CD4-positive, alpha-beta T cell treated with Interleukin-6 at 100 ng/mL for 8 hours (primary cell): ENCODE results near the gene PLPPR1.
"Not testable (repeated sequence)": the region's sequence is repeated elsewhere in the genome, so short reads cannot be mapped to it uniquely, and the experiment has no call there.

Experiments used
- DNase-seq: peaks from one replicate; pipeline ENCODE4 v3.0.0-alpha.2; 2020; ENCODE audit warnings: mixed read lengths, low spot score

Gene PLPPR1

GRCh38 chr9:101212661-101213060 lies 184.1 kb downstream of the PLPPR1 start:
- DNase-seq = no peak

GRCh38 chr9:101219030-101219429 lies 190.5 kb downstream of the PLPPR1 start:
- DNase-seq = no peak

DNA sequence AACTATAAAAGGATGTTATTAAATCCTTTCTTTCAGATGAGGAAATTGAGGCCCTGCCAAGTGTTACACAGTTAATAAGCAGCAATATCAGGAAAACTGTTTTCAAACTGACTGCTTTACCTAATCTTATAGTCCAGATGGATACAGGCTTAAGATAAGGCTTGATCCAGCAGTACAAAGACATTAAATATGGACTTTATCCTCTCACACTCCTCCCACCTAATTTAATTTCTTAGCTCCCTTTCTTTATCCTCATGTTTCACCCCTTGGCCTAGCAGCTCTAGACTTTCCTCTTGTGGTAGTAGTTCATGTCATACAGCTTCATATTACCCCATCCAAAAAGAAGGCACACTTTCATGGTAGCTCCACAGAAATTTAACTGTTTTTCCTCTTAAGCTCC lies 191.8 kb downstream of the PLPPR1 start:
- DNase-seq = no peak

GRCh38 chr9:101225271-101225670 lies 196.7 kb downstream of the PLPPR1 start:
- no peak for DNase-seq

DNA sequence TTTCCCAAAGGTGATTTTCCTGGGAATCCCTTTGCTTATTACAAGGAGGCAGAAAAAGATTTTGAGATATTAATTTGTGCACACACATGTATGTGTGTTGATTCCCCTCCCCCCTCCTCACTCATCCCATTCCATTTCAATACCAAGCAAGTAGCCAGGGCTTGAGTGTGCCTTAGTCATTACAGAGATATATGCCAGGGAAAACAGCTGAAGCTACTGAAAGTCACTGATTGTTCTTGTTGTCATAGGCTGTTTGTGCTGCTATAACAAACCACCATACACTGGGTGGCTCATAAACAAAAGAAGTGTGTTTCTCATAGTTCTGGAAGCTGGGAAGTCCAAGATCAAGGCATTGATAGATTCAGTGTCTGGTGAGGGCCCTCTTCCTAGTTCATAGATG lies 197.6 kb downstream of the PLPPR1 start:
- DNase-seq = no peak

DNA sequence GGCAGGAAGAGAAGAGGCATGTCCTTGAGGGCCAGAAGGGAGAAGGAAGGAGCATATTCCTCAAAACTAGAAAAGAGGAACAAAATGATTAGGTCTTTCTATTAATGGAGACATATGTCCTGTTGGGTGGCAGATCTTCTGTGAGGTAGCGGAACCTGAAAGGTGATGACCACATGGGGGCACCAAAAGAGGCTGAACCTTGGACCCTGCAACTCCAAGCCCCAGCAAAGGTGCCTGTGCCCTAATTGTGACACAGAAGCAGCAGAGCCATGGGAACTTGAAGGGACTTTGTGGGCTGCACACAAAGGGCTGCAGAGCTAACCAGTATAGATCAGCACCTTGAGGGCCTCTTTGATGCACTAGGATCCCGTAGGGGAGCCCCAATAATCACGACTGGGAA lies 198.3 kb downstream of the PLPPR1 start:
- DNase-seq = no peak

- DNase-seq = no peak
Measured at GRCh38 chr9:101229606-101230005, 201.1 kb downstream of the PLPPR1 start.

DNA sequence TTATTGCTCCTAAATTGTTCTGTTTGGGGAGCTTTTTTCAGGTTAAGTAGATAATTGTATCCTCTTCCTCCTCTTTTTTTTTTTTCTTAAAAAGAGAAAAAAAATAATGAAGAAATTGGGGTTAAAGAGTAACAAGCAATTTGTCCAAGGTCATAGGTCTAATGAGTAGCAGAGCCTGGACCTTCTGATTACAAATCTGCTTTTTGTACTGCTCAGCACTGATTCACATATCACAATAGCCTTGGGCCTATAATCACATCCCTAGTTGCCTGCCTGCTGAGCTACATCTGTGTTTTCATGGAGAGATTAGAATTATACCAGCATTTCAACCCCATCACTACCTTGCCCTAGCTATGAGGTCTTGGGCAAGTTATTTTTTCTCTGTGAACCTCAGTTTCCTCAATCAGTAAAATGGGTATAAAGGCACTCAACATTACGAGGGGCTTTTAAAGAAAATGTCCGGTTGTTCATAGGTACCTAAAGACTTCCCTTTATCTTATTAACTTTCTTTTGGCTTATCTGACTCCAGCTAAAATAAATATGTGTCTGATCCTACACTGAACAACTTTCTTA lies 204.0 kb downstream of the PLPPR1 start:
- DNase-seq = no peak

DNA sequence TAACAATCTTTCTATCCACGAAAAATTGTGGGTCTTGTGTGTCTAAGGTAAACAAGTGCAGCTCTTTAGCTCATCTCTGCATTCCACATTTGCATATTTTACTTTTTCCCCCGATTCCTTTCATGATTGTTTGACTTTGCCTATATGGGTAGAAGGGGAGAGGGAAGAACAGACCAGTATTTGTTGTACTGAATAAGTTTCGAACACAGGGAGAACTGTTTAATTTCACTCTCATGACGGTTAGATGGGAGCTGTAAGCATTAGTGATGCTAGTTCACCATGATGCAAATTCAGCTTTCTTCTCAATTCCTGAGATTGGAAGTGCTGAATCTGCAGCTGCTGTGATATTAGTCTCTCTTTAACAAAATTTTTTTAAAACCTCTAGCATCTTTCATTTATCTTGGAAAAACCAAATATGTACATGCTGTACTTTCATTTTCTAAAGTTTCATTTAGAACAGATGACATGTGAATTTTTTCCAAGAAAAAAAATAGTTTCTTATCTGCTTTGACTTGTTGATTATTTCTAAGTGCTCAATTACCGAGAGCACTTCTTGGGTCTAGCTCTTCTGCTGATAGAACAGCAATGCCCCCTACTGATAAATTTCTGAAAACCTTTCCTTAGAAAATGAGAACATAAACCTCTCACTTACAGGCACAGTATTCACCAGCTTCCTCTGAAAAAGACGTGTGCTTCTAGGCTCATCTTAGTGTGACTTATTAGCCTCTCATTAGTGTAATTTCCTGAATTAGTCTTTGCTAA lies 206.8 kb downstream of the PLPPR1 start:
- no peak for DNase-seq

GRCh38 chr9:101242651-101243050 lies 214.1 kb downstream of the PLPPR1 start:
- DNase-seq = no peak

- no peak for DNase-seq
Measured at GRCh38 chr9:101246691-101247090, 218.2 kb downstream of the PLPPR1 start.

DNA sequence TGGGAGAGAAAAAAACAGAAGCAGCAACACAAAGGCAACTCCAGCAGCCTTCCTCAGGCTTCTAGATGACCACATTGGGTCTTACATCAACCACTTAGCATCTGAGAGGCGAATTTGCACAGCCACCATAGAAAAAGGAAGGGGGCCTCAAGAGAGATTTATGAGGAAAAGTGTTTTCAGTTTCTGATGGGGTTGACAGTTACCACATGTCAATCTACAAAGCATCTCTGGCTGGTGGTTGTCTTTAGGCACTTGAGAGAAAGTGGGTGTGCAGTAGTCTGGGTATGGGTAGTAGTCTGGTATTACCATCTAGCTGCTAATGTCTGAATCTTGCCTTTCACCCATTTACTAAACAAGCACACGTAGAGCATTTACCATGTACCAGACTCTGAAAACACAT lies 218.8 kb downstream of the PLPPR1 start:
- no peak for DNase-seq

GRCh38 chr9:101254733-101255433 lies 226.4 kb downstream of the PLPPR1 start:
- no peak for DNase-seq

DNA sequence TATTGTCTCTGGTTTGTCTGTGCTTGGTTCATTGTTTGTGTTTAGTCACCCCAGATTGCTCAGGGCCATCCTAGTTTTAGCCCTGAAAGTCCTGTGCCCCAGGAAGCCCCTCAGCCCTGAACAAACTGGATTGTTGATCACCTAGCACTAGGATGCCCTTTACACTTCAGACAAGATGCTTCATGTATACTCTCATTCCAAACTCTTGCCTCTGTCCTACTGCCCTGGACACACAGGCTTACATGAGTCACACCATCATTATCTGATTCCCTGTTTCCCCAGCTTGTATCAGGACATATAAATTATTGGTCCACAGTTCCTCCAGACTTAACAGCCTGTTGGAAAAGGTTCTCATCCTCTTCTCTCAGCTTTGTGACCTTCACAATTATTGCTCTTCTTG lies 236.2 kb downstream of the PLPPR1 start:
- DNase-seq = no peak

DNA sequence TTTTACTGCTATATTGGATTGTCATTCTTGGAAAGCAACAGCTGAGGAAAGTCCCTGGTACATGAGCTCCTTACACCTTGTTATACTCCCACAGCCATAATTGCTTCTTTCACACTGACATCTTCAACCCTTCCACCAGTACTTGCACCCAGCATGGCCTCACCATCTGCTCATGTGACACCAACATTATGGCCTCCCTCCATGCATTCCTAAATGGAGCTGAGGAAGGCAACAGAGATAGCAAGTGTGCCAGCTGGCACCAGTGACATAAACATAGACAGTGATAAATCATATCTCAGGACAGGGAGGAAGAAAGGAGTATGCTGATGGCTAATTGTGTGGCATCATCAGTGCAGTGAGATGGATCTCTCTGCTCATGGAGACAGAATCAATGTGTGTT lies 236.7 kb downstream of the PLPPR1 start:
- DNase-seq = no peak

GRCh38 chr9:101268426-101268825 lies 239.9 kb downstream of the PLPPR1 start:
- DNase-seq = no peak

- DNase-seq = no peak
Measured at GRCh38 chr9:101269591-101270283, 241.2 kb downstream of the PLPPR1 start.

GRCh38 chr9:101270302-101270701 lies 241.8 kb downstream of the PLPPR1 start:
- no peak for DNase-seq

GRCh38 chr9:101271102-101271501 lies 242.6 kb downstream of the PLPPR1 start:
- no peak for DNase-seq

DNA sequence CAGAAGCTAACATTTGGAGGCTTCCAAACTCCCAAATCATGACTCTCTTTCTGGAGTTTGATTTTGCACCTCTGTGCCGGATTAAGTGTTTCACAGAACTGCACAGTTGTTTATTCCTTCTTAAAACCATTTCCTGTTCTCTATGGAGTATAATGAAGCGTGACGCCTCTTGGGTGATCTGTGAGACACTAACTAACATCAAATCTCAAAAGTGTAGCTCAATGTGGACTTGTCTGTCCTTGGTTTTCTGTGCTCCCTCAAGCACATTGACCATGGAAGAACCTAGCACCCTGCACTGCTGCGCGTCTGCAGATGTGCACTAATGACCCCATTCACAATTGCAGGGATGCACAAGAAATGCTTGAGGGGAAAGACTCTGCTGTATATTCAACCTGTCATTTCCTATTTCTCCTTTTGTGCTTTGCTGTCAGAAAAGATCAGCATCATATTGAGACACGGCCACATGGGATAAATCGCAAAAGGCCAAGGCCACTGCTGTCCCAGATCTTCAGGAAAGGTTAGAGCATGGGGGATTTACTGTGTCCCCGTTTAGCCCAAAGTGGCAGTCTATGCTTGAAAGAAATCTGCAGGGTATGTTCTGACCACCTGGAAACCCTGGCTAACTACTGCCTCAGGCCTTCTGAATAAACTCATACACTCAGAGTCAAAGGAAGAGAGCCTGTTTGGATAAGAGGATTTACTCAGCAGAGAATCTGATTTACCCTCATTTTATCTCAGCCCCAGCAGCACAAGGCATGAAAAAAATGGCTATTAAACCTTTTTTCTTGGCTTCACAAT lies 246.6 kb downstream of the PLPPR1 start:
- no peak for DNase-seq

DNA sequence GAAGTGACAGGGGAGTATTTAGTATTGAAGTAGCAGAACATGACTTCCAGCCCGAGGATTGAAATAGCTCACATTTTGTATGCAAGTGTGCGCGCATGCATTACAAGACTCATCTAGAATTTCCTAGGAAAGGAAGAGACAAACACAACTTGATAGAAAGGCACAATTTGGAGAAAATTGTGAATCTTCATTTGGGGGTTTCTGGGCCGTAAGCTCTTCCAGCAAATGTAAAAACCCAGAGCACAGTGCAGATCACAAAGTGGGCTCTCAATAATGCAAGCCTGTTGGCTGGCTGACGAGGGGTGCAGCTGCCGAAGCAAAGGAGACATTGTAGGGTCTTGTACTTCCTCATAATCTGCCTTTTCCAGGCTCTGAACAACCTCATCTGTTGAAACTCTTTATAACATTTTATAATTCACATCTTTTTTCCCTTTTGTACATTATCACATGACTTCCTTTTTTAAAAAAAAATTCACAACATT lies 247.3 kb downstream of the PLPPR1 start:
- no peak for DNase-seq

DNA sequence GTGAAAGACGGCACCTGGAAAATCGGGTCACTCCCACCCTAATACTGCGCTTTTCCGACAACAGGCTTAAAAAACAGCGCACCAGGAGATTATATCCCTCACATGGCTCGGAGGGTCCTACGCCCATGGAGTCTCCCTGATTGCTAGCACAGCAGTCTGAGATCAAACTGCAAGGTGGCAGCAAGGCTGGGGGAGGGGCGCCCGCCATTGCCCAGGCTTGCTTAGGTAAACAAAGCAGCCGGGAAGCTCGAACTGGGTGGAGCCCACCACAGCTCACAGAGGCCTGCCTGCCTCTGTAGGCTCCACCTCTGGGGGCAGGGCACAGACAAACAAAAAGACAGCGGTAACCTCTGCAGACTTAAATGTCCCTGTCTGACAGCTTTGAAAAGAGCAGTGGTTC lies 262.5 kb downstream of the PLPPR1 start:
- not testable (repeated sequence) for DNase-seq
